Measurements from ENCODE around the gene EIF3L.

EIF3L gene

GRCh38 chr22:37932401-37932800 is 83.2 kb downstream of the EIF3L start:
- H3K36me3 Mint-ChIP-seq (ENCODE audit: low read depth): peaks cover 7% of the 10 kb centered on the region
- no peak overlapping the region for H3K4me3 Mint-ChIP-seq
- no peaks in the 10 kb centered on the region for H3K27me3 Mint-ChIP-seq
- peaks cover 9% of the 10 kb centered on the region for H3K4me1 Mint-ChIP-seq (ENCODE audit: low read depth)
- no peaks in the 10 kb centered on the region for H3K9me3 Mint-ChIP-seq
- H3K27ac Mint-ChIP-seq: no peak overlapping the region

DNA sequence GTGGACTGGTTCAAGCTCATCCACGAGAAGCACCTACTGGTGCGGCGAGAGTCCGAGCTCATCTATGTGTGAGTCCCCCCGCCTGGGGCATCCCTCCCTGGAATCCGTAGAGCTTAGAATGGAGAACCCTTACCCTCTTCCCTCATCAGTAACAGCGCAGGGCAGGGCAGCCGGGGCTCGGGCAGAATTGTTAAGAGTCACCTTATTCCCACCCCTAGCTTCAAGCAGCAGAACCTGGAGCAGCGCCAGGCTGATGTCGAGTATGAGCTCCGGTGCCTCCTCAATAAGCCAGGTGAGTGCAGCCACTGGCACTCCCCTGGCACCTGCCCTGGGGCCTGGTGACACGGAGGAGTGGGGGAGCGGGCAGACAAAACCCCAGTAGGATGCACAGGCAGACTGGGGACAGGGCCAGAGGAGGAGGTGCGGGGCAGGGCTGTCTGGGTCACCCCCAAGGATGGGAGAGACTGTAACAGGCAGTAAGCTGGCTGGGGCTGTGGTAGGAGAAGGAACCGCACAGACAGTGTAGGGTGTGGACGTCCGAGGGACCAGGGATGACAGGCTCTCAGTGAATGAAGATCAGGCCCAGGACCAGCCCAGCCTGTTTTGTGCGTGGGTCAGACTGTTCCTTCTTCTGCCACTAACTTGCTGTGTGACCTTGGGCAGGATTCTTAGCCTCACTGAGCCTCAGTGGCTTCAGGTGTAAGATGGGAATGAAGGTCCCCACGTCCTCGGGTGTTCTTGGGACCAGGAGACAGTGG is 83.8 kb downstream of the EIF3L start:
- Mint-ChIP-seq H3K9me3 (no peaks in the 10 kb centered on the region), H3K36me3 (ENCODE audit: low read depth) (peaks cover 7% of the 10 kb centered on the region), H3K27me3 (no peaks in the 10 kb centered on the region), H3K4me3 (no peak overlapping the region), H3K27ac (no peak overlapping the region), H3K4me1 (ENCODE audit: low read depth) (peaks cover 9% of the 10 kb centered on the region)

- H3K4me3 Mint-ChIP-seq: no peak overlapping the region
- no peaks in the 10 kb centered on the region for H3K9me3 Mint-ChIP-seq
- H3K27ac Mint-ChIP-seq: peak overlapping the region; percentile 40
- H3K4me1 Mint-ChIP-seq (ENCODE audit: low read depth): peaks cover 9% of the 10 kb centered on the region
- H3K27me3 Mint-ChIP-seq: no peaks in the 10 kb centered on the region
- H3K36me3 Mint-ChIP-seq (ENCODE audit: low read depth): peaks cover 3% of the 10 kb centered on the region
These were observed 84.6 kb downstream of the EIF3L start for GRCh38 chr22:37933711-37934376.
